ENCODE measurements around the gene LDLRAD3. TPM values are rescaled to one million over a fixed set of nuclear protein-coding genes. Genes with fewer than 3 reads are reported as not detected.

Gene LDLRAD3
- total and polyA plus RNA-seq, 4 donors = 2.2 to 14.3 (median 9.9) TPM

DNA sequence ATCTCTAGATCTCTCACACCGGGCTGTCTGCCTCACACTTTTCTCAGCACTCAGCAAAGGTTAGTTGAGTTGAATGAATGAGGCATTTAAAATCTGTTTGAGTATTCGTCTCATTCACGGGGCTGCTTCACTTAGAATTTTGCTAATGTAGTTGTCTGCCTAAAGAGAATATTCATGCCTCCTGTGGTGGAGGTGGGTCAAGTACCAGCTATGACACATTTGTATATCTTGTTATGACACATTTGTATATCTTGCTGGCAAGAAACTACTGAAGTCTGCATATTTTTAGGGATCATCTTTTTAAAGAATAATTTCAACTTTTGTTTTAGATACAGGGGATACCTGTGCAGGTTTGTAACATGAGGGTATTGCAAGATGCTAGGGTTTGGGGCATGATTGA is 43.1 kb downstream of the LDLRAD3 start:
- no peak overlapping the region for H3K27ac ChIP-seq (ENCODE audit: low read depth in 1 of 2, low read length in 1 of 2)
- DNase-seq = no peak
- WGBS, 2 donors = 80 to 82% methylated on average over 3 of the region's 3 CpGs
- no peak overlapping the region for H3K4me3 ChIP-seq
- TF ChIP-seq, protein P1, sequence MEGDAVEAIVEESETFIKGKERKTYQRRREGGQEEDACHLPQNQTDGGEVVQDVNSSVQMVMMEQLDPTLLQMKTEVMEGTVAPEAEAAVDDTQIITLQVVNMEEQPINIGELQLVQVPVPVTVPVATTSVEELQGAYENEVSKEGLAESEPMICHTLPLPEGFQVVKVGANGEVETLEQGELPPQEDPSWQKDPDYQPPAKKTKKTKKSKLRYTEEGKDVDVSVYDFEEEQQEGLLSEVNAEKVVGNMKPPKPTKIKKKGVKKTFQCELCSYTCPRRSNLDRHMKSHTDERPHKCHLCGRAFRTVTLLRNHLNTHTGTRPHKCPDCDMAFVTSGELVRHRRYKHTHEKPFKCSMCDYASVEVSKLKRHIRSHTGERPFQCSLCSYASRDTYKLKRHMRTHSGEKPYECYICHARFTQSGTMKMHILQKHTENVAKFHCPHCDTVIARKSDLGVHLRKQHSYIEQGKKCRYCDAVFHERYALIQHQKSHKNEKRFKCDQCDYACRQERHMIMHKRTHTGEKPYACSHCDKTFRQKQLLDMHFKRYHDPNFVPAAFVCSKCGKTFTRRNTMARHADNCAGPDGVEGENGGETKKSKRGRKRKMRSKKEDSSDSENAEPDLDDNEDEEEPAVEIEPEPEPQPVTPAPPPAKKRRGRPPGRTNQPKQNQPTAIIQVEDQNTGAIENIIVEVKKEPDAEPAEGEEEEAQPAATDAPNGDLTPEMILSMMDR (IDR thresholded peaks at IDR 0.05; ENCODE audit: control extremely low read depth, extremely low read depth) = no peak
- H3K4me1 ChIP-seq (ENCODE audit: control insufficient read depth in 5 of 5, insufficient read depth in 5 of 5, low read length in 5 of 5) = peaks cover 0 to 8% (median 6%) of the 10 kb centered on the region in 5 donors
- no peak overlapping the region for H3K9ac ChIP-seq (ENCODE audit: insufficient read depth in 1 of 2, low read length in 2 of 2)
- H3K36me3 ChIP-seq (ENCODE audit: control insufficient read depth in 4 of 4, insufficient read depth in 4 of 4, low read length in 4 of 4) = no peaks in the 10 kb centered on the region
- H3K9me3 ChIP-seq (ENCODE audit: control insufficient read depth in 4 of 4, insufficient read depth in 3 of 4, low read length in 3 of 4) = no peaks in the 10 kb centered on the region
- no peak for ATAC-seq (ENCODE audit: insufficient read depth, low FRiP score)
- H3K27me3 ChIP-seq (ENCODE audit: control insufficient read depth in 3 of 3, insufficient read depth in 3 of 3, low read length in 2 of 3) = no peaks in the 10 kb centered on the region

DNA sequence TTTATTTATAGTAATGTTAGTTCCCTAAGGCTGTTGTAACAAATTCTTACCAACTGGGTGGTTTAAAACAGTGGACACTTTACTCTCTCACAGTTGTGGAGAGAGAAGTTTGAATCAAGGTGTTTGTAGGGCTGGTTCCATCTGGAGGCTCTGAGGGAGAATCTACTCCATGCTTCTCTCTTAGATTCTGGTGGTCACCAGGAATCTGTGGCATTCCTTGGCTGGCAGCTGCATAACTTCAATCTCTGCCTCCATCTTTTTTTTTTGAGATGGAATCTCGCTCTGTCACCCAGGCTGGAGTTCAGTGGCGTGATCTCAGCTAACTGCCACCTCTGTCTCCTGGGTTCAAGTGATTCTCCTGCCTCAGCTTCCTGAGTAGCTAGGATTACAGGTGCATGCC is 46.3 kb downstream of the LDLRAD3 start:
- WGBS, 2 donors = 87 to 94% methylated on average over 2 of the region's 2 CpGs
- DNase-seq = no peak
- Histone ChIP-seq H3K4me3 (no peak overlapping the region), H3K9me3 (ENCODE audit: control insufficient read depth in 4 of 4, insufficient read depth in 3 of 4, low read length in 3 of 4) (peaks cover 0 to 3% (median 0%) of the 10 kb centered on the region in 4 donors), H3K27me3 (ENCODE audit: control insufficient read depth in 3 of 3, insufficient read depth in 3 of 3, low read length in 2 of 3) (no peaks in the 10 kb centered on the region), H3K36me3 (ENCODE audit: control insufficient read depth in 4 of 4, insufficient read depth in 4 of 4, low read length in 4 of 4) (no peaks in the 10 kb centered on the region), H3K4me1 (ENCODE audit: control insufficient read depth in 5 of 5, insufficient read depth in 5 of 5, low read length in 5 of 5) (peaks cover 0 to 9% (median 0%) of the 10 kb centered on the region in 5 donors), H3K9ac (ENCODE audit: insufficient read depth in 1 of 2, low read length in 2 of 2) (no peak overlapping the region), H3K27ac (ENCODE audit: low read depth in 1 of 2, low read length in 1 of 2) (no peak overlapping the region)
- TF ChIP-seq, protein P1 (IDR thresholded peaks at IDR 0.05; ENCODE audit: control extremely low read depth, extremely low read depth) = no peak
- ATAC-seq (ENCODE audit: insufficient read depth, low FRiP score) = no peak

DNA sequence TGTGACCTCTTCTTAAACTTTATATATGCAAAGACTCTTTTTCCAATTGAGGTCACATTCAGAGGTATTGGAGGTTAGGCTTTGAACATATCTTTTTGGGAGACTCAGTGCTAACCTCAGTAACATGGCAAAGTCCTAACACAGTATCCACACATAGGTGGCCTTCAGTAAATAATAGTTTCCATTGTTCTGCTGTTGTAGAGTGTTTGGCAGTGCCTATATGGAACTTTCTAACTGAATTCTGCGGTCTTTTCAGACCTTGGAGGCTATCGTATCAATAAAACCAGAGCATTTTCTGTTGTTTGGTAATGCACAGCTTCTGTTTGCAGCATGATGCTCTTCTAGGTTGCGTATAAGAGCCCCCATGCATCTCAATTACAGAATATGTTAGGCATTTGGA is 47.0 kb downstream of the LDLRAD3 start:
- TF ChIP-seq, protein P1 (IDR thresholded peaks at IDR 0.05; ENCODE audit: control extremely low read depth, extremely low read depth) = no peak
- whole genome bisulfite sequencing, 2 donors = 94 to 95% methylated on average over 3 of the region's 3 CpGs

GRCh38 chr11:35992548-35992947 is 48.7 kb downstream of the LDLRAD3 start:
- no peak overlapping the region for H3K9ac ChIP-seq (ENCODE audit: insufficient read depth in 1 of 2, low read length in 2 of 2)
- H3K27ac ChIP-seq (ENCODE audit: low read depth in 1 of 2, low read length in 1 of 2) = no peak overlapping the region
- H3K27me3 ChIP-seq (ENCODE audit: control insufficient read depth in 3 of 3, insufficient read depth in 3 of 3, low read length in 2 of 3) = no peaks in the 10 kb centered on the region
- H3K4me3 ChIP-seq = no peak overlapping the region
- ATAC-seq (ENCODE audit: insufficient read depth, low FRiP score) = no peak
- H3K36me3 ChIP-seq (ENCODE audit: control insufficient read depth in 4 of 4, insufficient read depth in 4 of 4, low read length in 4 of 4) = no peaks in the 10 kb centered on the region
- H3K4me1 ChIP-seq (ENCODE audit: control insufficient read depth in 5 of 5, insufficient read depth in 5 of 5, low read length in 5 of 5) = peaks cover 0 to 9% (median 0%) of the 10 kb centered on the region in 5 donors
- TF ChIP-seq, protein P1 (IDR thresholded peaks at IDR 0.05; ENCODE audit: control extremely low read depth, extremely low read depth) = no peak
- no peak for DNase-seq
- H3K9me3 ChIP-seq (ENCODE audit: control insufficient read depth in 4 of 4, insufficient read depth in 3 of 4, low read length in 3 of 4) = peaks cover 0 to 3% (median 0%) of the 10 kb centered on the region in 4 donors

More for the DNA sequence above, 47.0 kb downstream of the LDLRAD3 start:
- DNase-seq (no peak), ATAC-seq (ENCODE audit: insufficient read depth, low FRiP score) (no peak)
- peaks cover 0 to 9% (median 0%) of the 10 kb centered on the region in 5 donors for H3K4me1 ChIP-seq (ENCODE audit: control insufficient read depth in 5 of 5, insufficient read depth in 5 of 5, low read length in 5 of 5)
- no peak overlapping the region for H3K9ac ChIP-seq (ENCODE audit: insufficient read depth in 1 of 2, low read length in 2 of 2)
- H3K27ac ChIP-seq (ENCODE audit: low read depth in 1 of 2, low read length in 1 of 2) = no peak overlapping the region
- H3K36me3 ChIP-seq (ENCODE audit: control insufficient read depth in 4 of 4, insufficient read depth in 4 of 4, low read length in 4 of 4) = no peaks in the 10 kb centered on the region
- no peaks in the 10 kb centered on the region for H3K27me3 ChIP-seq (ENCODE audit: control insufficient read depth in 3 of 3, insufficient read depth in 3 of 3, low read length in 2 of 3)
- H3K4me3 ChIP-seq = no peak overlapping the region
- peaks cover 0 to 3% (median 0%) of the 10 kb centered on the region in 4 donors for H3K9me3 ChIP-seq (ENCODE audit: control insufficient read depth in 4 of 4, insufficient read depth in 3 of 4, low read length in 3 of 4)

Data from lung (tissue), 12 donors.